GM12865 (cell line): ENCODE measurements around the gene OSCP1.
A peak's percentile ranks its signal among the peaks of the same experiment; 100 is the strongest.

ENCODE experiments used
- DNase-seq: peaks from one replicate; pipeline ENCODE4 v3.0.0; 2010; ENCODE audit warnings: low read depth
- H3K4me3 ChIP-seq: 2 replicates; pipeline ENCODE4 v1.5.1; 2011; ENCODE audit warnings: mild to moderate bottlenecking, low read depth, low read length, control low read depth
- TF ChIP-seq, protein P1 (sequence below): IDR thresholded peaks from 2 replicates; pipeline ENCODE4 v1.5.1; 2011; ENCODE audit warnings: low read length, control low read depth, low read depth, inconsistent platforms; ENCODE audit not compliant: insufficient read depth; ENCODE audit errors: missing control alignments

OSCP1 gene

GRCh38 chr1:36446271-36446670 lies 4.0 kb downstream of the OSCP1 start:
- no peak overlapping the region for H3K4me3 ChIP-seq
- TF ChIP-seq, protein P1, sequence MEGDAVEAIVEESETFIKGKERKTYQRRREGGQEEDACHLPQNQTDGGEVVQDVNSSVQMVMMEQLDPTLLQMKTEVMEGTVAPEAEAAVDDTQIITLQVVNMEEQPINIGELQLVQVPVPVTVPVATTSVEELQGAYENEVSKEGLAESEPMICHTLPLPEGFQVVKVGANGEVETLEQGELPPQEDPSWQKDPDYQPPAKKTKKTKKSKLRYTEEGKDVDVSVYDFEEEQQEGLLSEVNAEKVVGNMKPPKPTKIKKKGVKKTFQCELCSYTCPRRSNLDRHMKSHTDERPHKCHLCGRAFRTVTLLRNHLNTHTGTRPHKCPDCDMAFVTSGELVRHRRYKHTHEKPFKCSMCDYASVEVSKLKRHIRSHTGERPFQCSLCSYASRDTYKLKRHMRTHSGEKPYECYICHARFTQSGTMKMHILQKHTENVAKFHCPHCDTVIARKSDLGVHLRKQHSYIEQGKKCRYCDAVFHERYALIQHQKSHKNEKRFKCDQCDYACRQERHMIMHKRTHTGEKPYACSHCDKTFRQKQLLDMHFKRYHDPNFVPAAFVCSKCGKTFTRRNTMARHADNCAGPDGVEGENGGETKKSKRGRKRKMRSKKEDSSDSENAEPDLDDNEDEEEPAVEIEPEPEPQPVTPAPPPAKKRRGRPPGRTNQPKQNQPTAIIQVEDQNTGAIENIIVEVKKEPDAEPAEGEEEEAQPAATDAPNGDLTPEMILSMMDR: peak; percentile 32
- DNase-seq: peak; percentile 26

DNA sequence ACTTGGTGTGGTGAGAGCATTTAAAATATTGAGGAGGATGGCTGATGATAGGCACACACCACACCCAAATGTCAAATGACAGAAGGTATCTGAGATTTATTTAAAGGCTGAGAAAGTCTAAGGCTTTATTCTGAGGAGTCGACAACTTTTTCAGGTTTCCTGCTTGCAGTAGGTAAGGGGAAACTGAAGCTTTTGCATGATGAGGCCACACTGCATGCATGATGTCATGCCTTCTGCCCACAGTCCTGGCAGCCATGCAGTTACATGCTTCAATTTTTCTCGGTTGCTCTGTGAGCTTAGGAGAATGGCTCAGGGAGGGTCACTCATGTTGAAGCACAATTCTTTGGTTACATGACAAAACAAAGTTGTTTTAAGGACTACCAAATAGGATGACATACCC lies 7.0 kb downstream of the OSCP1 start:
- H3K4me3 ChIP-seq: no peak overlapping the region
- TF ChIP-seq, protein P1: no peak
- DNase-seq: no peak

DNA sequence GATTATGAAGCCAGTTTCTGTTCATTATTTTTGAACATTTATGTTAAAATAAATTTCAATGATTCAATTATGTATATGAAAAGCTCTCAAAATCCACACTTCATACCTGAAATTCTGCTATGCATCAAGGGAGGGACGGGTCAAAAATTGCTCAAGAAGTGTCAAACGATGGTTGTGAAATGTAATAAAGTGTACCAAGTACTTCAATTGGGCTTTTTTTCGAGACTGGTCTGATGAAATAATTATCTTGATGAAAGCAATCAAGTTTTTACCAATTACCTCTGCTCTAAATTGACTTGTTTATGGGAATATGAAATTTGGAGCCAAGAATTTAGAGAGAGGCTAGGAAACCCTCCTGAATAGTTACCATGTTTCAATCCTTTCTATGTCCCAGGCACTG lies 7.9 kb downstream of the OSCP1 start:
- no peak for DNase-seq
- no peak overlapping the region for H3K4me3 ChIP-seq
- TF ChIP-seq, protein P1: no peak

DNA sequence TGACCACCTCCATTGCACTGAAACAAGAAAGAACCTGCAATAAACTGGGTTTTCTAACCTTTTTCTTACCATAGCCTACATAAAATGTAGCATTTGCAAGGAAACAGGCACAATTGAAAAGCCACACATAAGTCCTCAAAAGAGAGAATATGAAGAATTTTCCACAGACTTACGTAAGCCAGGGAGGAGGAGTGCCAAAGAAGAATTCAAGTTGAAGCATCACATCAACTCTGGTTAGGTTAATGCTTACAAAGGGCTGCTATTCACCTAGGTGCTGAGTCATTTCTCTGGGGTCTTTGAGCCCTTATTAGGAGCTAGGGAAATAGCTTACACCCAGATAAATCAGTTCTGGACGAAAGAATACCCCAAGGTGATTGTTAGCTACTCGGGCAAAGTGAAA lies 9.6 kb downstream of the OSCP1 start:
- DNase-seq: no peak
- TF ChIP-seq, protein P1: no peak
- no peak overlapping the region for H3K4me3 ChIP-seq

DNA sequence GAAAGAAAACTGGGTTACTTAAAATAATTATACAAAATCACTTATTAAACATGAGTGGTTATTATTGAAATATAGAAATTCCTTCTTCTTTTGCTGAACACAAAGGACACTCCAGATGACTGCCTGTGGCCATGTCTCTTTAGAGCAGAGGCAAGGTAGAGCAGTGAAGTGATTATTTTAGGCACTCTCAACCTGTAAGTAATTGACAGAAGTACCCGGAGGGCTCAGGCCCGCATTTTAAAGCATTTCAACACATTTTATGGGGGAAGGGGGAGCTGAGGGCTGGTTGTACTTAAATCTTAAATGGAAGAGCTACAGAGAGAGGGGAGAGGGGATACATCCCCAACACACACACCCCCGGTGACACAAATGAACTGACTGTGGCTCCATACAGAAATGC lies 10.2 kb downstream of the OSCP1 start:
- DNase-seq: no peak
- H3K4me3 ChIP-seq: no peak overlapping the region
- TF ChIP-seq, protein P1: no peak

DNA sequence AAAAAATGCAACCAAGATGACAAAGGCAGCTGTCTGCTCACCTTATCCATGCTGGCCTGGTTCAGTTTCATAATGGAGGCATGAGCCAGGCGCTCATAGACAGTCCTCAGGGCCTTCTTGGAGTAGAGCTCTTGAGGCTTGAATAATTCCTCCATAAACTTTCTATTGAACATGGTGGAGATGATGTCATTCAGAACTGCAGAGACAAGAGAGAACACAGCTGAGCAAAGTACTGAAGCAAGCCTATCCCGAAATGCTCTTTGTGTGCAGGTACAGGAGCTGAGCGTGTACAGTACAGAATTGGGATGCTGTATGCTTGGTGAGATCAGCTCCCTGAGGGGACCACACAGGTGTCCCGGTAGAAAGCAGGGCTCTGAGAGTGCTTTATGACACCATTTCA lies 11.5 kb downstream of the OSCP1 start:
- DNase-seq: no peak
- no peak overlapping the region for H3K4me3 ChIP-seq
- TF ChIP-seq, protein P1: no peak

GRCh38 chr1:36436821-36437220 lies 13.4 kb downstream of the OSCP1 start:
- peak; percentile 20 for DNase-seq
- TF ChIP-seq, protein P1: no peak
- no peak overlapping the region for H3K4me3 ChIP-seq
